Gastrocnemius medialis (tissue), 4 donors: ENCODE data around the gene PSMC2.

Experiments used
- CTCF ChIP-seq, 5 experiments: fragments of 450-650 bp in 3 of 5; fragments of 200-600 bp in 2 of 5; sonication (generic) in 2 of 5; IDR thresholded peaks in 4 of 5; conservative IDR thresholded peaks in 1 of 5; 1 replicate in 4 of 5; 2 replicates in 1 of 5; pipeline ENCODE4 v1.5.1; 2016 to 2019; ENCODE audit warnings: antibody characterized with exemption in 5 of 5, mild to moderate bottlenecking in 3 of 5, moderate library complexity in 3 of 5
- POLR2A ChIP-seq, 2 donors: fragments of 450-650 bp; IDR thresholded peaks; one replicate each; pipeline ENCODE4 v1.6.1; 2017; ENCODE audit warnings: antibody characterized with exemption in 2 of 2, mild to moderate bottlenecking in 2 of 2, moderate library complexity in 2 of 2

- TF ChIP-seq CTCF (IDR thresholded peaks at IDR 0.05 in 4 of 5, conservative IDR thresholded peaks at IDR 0.05 in 1 of 5) (no peak), POLR2A (IDR thresholded peaks at IDR 0.05) (no peak)
Measured at GRCh38 chr7:103395071-103395470, 47.6 kb downstream of the PSMC2 start.
